ENCODE results near the gene IL23A.

The IL23A gene

GRCh38 chr12:56361487-56362129, 22.9 kb downstream of the IL23A start:
- no peak for DNase-seq (ENCODE audit: low read depth)

GRCh38 chr12:56362130-56363059, 23.7 kb downstream of the IL23A start, which contains the start of gene APOF:
TSS of gene APOF (minus strand) at chr12:56362857. CDS start at chr12:56362745, 112 bp downstream.
- DNase-seq (ENCODE audit: low read depth): no peak

- DNase-seq (ENCODE audit: low read depth): no peak
Measured at GRCh38 chr12:56366948-56367347, 28.3 kb downstream of the IL23A start.

GRCh38 chr12:56373515-56373914, 34.8 kb downstream of the IL23A start:
- no peak for DNase-seq (ENCODE audit: low read depth)

GRCh38 chr12:56374726-56375597, 36.3 kb downstream of the IL23A start:
- no peak for DNase-seq (ENCODE audit: low read depth)

- DNase-seq (ENCODE audit: low read depth): no peak
Measured at GRCh38 chr12:56375598-56376434, 37.1 kb downstream of the IL23A start.

GRCh38 chr12:56377310-56377988, 38.8 kb downstream of the IL23A start:
- no peak for DNase-seq (ENCODE audit: low read depth)

- no peak for DNase-seq (ENCODE audit: low read depth)
Measured at GRCh38 chr12:56377989-56378316, 39.3 kb downstream of the IL23A start.

GRCh38 chr12:56382611-56383010, 43.9 kb downstream of the IL23A start:
- DNase-seq (ENCODE audit: low read depth): no peak

- DNase-seq (ENCODE audit: low read depth): no peak
Measured at GRCh38 chr12:56385873-56386272, 47.2 kb downstream of the IL23A start.

GRCh38 chr12:56387152-56387736, 48.6 kb downstream of the IL23A start:
- no peak for DNase-seq (ENCODE audit: low read depth)

- DNase-seq (ENCODE audit: low read depth): no peak
Measured at GRCh38 chr12:56389412-56389811, 50.7 kb downstream of the IL23A start.
